SK-N-SH (cell line): ENCODE results near the gene SLFN12. TPM values are rescaled to one million over a fixed set of nuclear protein-coding genes. Genes with fewer than 3 reads are reported as not detected.
A peak's percentile ranks its signal among the peaks of the same experiment; 100 is the strongest.

Source experiments
- CTCF ChIA-PET: fragments of 300-600, 350-600 bp; formaldehyde crosslinking; extraction: SDS; loops from one replicate; lab custom pipeline; 2021; lab: Yijun Ruan, JAX
- POLR2A ChIA-PET: fragments of 350-600 bp; sonication (Branson Sonifier 250); formaldehyde crosslinking; extraction: SDS; loops from one replicate; lab custom pipeline; 2020; ENCODE audit warnings: antibody characterized with exemption, inconsistent platforms; lab: Yijun Ruan, JAX
- DNase-seq: peaks from one replicate; pipeline ENCODE4 v3.0.0; 2012
- H2AFZ ChIP-seq: fragments of 200-600 bp; sonication (generic); 2 replicates; pipeline ENCODE4 v1.8.1; 2016; ENCODE audit warnings: antibody characterized with exemption, mild to moderate bottlenecking, low read depth
- H3F3A ChIP-seq: fragments of 200-600 bp; sonication (generic); replicated peaks from 2 replicates; pipeline ENCODE3; 2016; ENCODE audit warnings: antibody characterized with exemption, mild to moderate bottlenecking; ENCODE audit not compliant: insufficient read depth
- H3K27ac ChIP-seq, 2 experiments: fragments of 200-500 bp in 1 of 2; fragments of 200-600 bp in 1 of 2; sonication (Bioruptor generic) in 1 of 2; sonication (generic), shearing (Covaris generic) in 1 of 2; 2 replicates each; pipeline versions ENCODE4 v1.5.1 to v1.6.1; 2014 to 2016; ENCODE audit warnings: low read depth in 2 of 2, inconsistent platforms in 1 of 2, low read length in 1 of 2, mild to moderate bottlenecking in 1 of 2, mixed read lengths in 1 of 2
- H3K27me3 ChIP-seq: fragments of 200-600 bp; sonication (generic), shearing (Covaris generic); 2 replicates; pipeline ENCODE4 v1.6.1; 2016; ENCODE audit warnings: mixed run types; ENCODE audit not compliant: insufficient read depth
- H3K36me3 ChIP-seq, 2 experiments: fragments of 200-500 bp in 1 of 2; fragments of 200-600 bp in 1 of 2; sonication (Bioruptor generic) in 1 of 2; sonication (generic) in 1 of 2; replicated peaks in 1 of 2; 2 replicates each; pipeline versions ENCODE3 to v1.5.1; 2014 to 2016; ENCODE audit warnings: low read length in 1 of 2, mild to moderate bottlenecking in 1 of 2; ENCODE audit not compliant: insufficient read depth in 2 of 2, control insufficient read depth in 1 of 2
- H3K4me1 ChIP-seq, 2 experiments: fragments of 200-500 bp in 1 of 2; fragments of 200-600 bp in 1 of 2; sonication (Bioruptor generic) in 1 of 2; sonication (generic), shearing (Covaris generic) in 1 of 2; 2 replicates each; pipeline versions ENCODE4 v1.5.1 to v1.6.1; 2014 to 2016; ENCODE audit warnings: low read depth in 1 of 2, low read length in 1 of 2, mixed run types in 1 of 2; ENCODE audit not compliant: insufficient read depth in 2 of 2, control insufficient read depth in 1 of 2
- H3K4me2 ChIP-seq: fragments of 200-600 bp; sonication (generic), shearing (Covaris generic); 2 replicates; pipeline ENCODE4 v1.6.1; 2017; ENCODE audit warnings: mixed run types
- H3K4me3 ChIP-seq, 2 experiments: fragments of 200-500 bp in 1 of 2; fragments of 200-600 bp in 1 of 2; sonication (Bioruptor generic) in 1 of 2; sonication (generic), shearing (Covaris generic) in 1 of 2; 2 replicates each; pipeline versions ENCODE4 v1.5.1 to v1.8.1; 2014 to 2016; ENCODE audit warnings: low read depth in 2 of 2, inconsistent platforms in 1 of 2, low read length in 1 of 2, mild to moderate bottlenecking in 1 of 2, mixed read lengths in 1 of 2, moderate library complexity in 1 of 2
- H3K79me2 ChIP-seq: fragments of 200-600 bp; sonication (generic); 2 replicates; pipeline ENCODE4 v1.8.1; 2017; ENCODE audit warnings: mild to moderate bottlenecking; ENCODE audit not compliant: insufficient read depth
- H3K9ac ChIP-seq: fragments of 200-600 bp; sonication (generic); 2 replicates; pipeline ENCODE4 v1.6.1; 2017; ENCODE audit warnings: mixed run types
- H3K9me2 ChIP-seq: fragments of 200-600 bp; sonication (generic); 2 replicates; pipeline ENCODE4 v1.6.1; 2017; ENCODE audit warnings: mixed run types
- H3K9me3 ChIP-seq: fragments of 200-600 bp; sonication (generic); 2 replicates; pipeline ENCODE4 v1.6.1; 2017; ENCODE audit warnings: mixed run types, mild to moderate bottlenecking, moderate library complexity
- H4K20me1 ChIP-seq: fragments of 200-600 bp; sonication (generic); 2 replicates; pipeline ENCODE4 v1.6.1; 2017; ENCODE audit warnings: mild to moderate bottlenecking, mixed run types; ENCODE audit not compliant: insufficient read depth
- CHD2 ChIP-seq: fragments of 150-350 bp; IDR thresholded peaks from 2 replicates; pipeline ENCODE4 v1.6.1; 2018; ENCODE audit warnings: low read length; ENCODE audit not compliant: partially characterized antibody
- ELF1 ChIP-seq: IDR thresholded peaks from 2 replicates; pipeline ENCODE4 v1.4.0; 2012
- EP300 ChIP-seq, 2 experiments: IDR thresholded peaks; 2 replicates each; pipeline versions ENCODE4 v1.4.0 to v1.6.1; 2012; ENCODE audit warnings: borderline replicate concordance in 1 of 2, low read depth in 1 of 2, low read length in 1 of 2
- EZH2phosphoT487 ChIP-seq: fragments of 200-600 bp; sonication (generic); IDR thresholded peaks from 2 replicates; pipeline ENCODE4 v1.6.1; 2017; ENCODE audit warnings: low read depth, mixed run types, mild to moderate bottlenecking, antibody characterized with exemption, moderate library complexity, borderline replicate concordance
- FOXJ3 ChIP-seq: sonication (generic); formaldehyde crosslinking; IDR thresholded peaks from 2 replicates; pipeline ENCODE4 v1.5.1; 2020; ENCODE audit warnings: mild to moderate bottlenecking, missing genetic modification reagents
- GATA2 ChIP-seq: sonication (generic); formaldehyde crosslinking; IDR thresholded peaks from 2 replicates; pipeline ENCODE4 v1.5.0; 2020; ENCODE audit warnings: mild to moderate bottlenecking, missing genetic modification reagents
- IRF3 ChIP-seq: fragments of 150-350 bp; IDR thresholded peaks from 2 replicates; pipeline ENCODE4 v1.6.1; 2016; ENCODE audit warnings: mild to moderate bottlenecking, low read depth, low read length
- JUND ChIP-seq: IDR thresholded peaks from 2 replicates; pipeline ENCODE4 v1.4.0; 2012
- MEF2A ChIP-seq: IDR thresholded peaks from 2 replicates; pipeline ENCODE4 v1.4.0; 2012; ENCODE audit warnings: low read depth, borderline replicate concordance
- NFIC ChIP-seq: IDR thresholded peaks from 2 replicates; pipeline ENCODE4 v1.4.0; 2012; ENCODE audit warnings: borderline replicate concordance
- PBX3 ChIP-seq: IDR thresholded peaks from 2 replicates; pipeline ENCODE4; 2012
- REST ChIP-seq: IDR thresholded peaks from 2 replicates; pipeline ENCODE4 v1.6.1; 2012; ENCODE audit warnings: mild to moderate bottlenecking, low read depth, low read length, moderate library complexity
- RFX5 ChIP-seq: IDR thresholded peaks from 2 replicates; pipeline ENCODE4 v1.6.1; 2012; ENCODE audit warnings: mild to moderate bottlenecking, improper control_type of control experiment, low read length
- SIN3A ChIP-seq: IDR thresholded peaks from 2 replicates; pipeline ENCODE4 v1.6.1; 2012; ENCODE audit warnings: low read depth, mild to moderate bottlenecking, low read length, moderate library complexity, borderline replicate concordance
- TAF1 ChIP-seq: IDR thresholded peaks from 2 replicates; pipeline ENCODE4 v1.6.1; 2012; ENCODE audit warnings: low read depth, mild to moderate bottlenecking, low read length, moderate library complexity, borderline replicate concordance
- TEAD4 ChIP-seq: IDR thresholded peaks from 2 replicates; pipeline ENCODE4 v1.4.0; 2012; ENCODE audit warnings: mild to moderate bottlenecking, borderline replicate concordance; ENCODE audit not compliant: insufficient read depth
- USF1 ChIP-seq: IDR thresholded peaks from 2 replicates; pipeline ENCODE4 v1.4.0; 2012; ENCODE audit warnings: low read depth, borderline replicate concordance
- USF2 ChIP-seq: fragments of 150-350 bp; IDR thresholded peaks from 2 replicates; pipeline ENCODE4 v1.6.1; 2017; ENCODE audit warnings: antibody characterized with exemption, low read length, low read depth, borderline replicate concordance
- WGBS: methylation state at CpG from one replicate; pipeline ENCODE4 v1.1.6; 2017; ENCODE audit warnings: low lambda C conversion rate; 5-methylcytosine and 5-hydroxymethylcytosine counted together
- polyA plus RNA-seq, 3 experiments: library from polyadenylated mRNA; depleted of rRNA; stranded (reverse); fragments of >200 nt; gene quantifications; 2 replicates each; pipeline ENCODE4 v1.2.3, GENCODE V29; 2012

Gene SLFN12
- polyA plus RNA-seq, 1 of the 3 experiments (the other 2 are of a cell fraction): 5.6 TPM

GRCh38 chr17:35448214-35448898 lies 16.1 kb upstream of the SLFN12 start, which contains the start of gene SLFN13:
Gene SLFN13 (minus strand): TSS chr17:35448766. CDS start chr17:35445680, 3,086 bp downstream.
- Histone ChIP-seq H2AFZ (peak within 1 kb of the TSS; percentile 63; the same call in 1 of the 2 replicates), H3F3A (no peaks in the 10 kb centered on the region)
- TF ChIP-seq EZH2phosphoT487 (0 out of 2 replicates have a peak, but pooled peaks have one; percentile 81), JUND (no peak), CHD2 (no peak), TAF1 (no peak), EP300 (IDR thresholded peaks at IDR 0.05; ENCODE audit: borderline replicate concordance in 1 of 2, low read depth in 1 of 2, low read length in 1 of 2) (no peak)
- TF ChIP-seq, all 33 proteins: peak for 1
- Histone ChIP-seq H3K79me2 (no peaks in the 10 kb centered on the region), H3K4me1 (no peaks in the 10 kb centered on the region), H3K9me2 (no peaks in the 10 kb centered on the region), H3K9ac (no peak within 1 kb of the TSS), H4K20me1 (no peaks in the 10 kb centered on the region), H3K36me3 (no peaks in the 10 kb centered on the region), H3K27me3 (peaks cover 82% of the 10 kb centered on the region), H3K4me3 (peak within 1 kb of the TSS in 1 of 2 experiments; percentile 58; a peak in 2 of 4 replicates), H3K27ac (no peak within 1 kb of the TSS), H3K9me3 (no peaks in the 10 kb centered on the region), H3K4me2 (peak within 1 kb of the TSS; percentile 78)
- DNase-seq: peak; percentile 17
- WGBS: 3% methylated on average over 38 of the region's 44 CpGs
- CTCF ChIA-PET: no interaction called here
- POLR2A ChIA-PET: no interaction called here

GRCh38 chr17:35447499-35447898 lies 15.2 kb upstream of the SLFN12 start:
- Histone ChIP-seq H3K36me3 (no peaks in the 10 kb centered on the region), H3K79me2 (no peaks in the 10 kb centered on the region), H3K4me2 (no peak overlapping the region), H3K9me2 (no peaks in the 10 kb centered on the region), H3K4me1 (no peaks in the 10 kb centered on the region), H4K20me1 (no peaks in the 10 kb centered on the region), H2AFZ (no peak overlapping the region), H3K9ac (no peak overlapping the region), H3K4me3 (no peak overlapping the region), H3F3A (no peaks in the 10 kb centered on the region), H3K9me3 (no peaks in the 10 kb centered on the region), H3K27me3 (peaks cover 76% of the 10 kb centered on the region), H3K27ac (no peak overlapping the region)
- DNase-seq: no peak
- no peak for TF ChIP-seq TEAD4
- TF ChIP-seq PBX3: no peak
- no peak for TF ChIP-seq NFIC
- no peak for TF ChIP-seq IRF3
- TF ChIP-seq ELF1: no peak
- TF ChIP-seq SIN3A: no peak
- no peak for TF ChIP-seq RFX5
- TF ChIP-seq MEF2A: no peak
- no peak for TF ChIP-seq FOXJ3
- no peak for TF ChIP-seq EZH2phosphoT487
- no peak for TF ChIP-seq JUND
- no peak for TF ChIP-seq REST
- no peak for TF ChIP-seq GATA2 (CRISPR knock-in tag)
- TF ChIP-seq USF1: no peak
- TF ChIP-seq USF2: no peak
- ChIA-PET CTCF (no interaction called here), POLR2A (no interaction called here)
- 16% methylated on average over 3 of the region's 3 CpGs for WGBS
